Activated B cell treated with CpG ODN at 0.5 μM for 24 hours (primary cell): ENCODE measurements around the gene CUEDC1. TPM values are rescaled to one million over a fixed set of nuclear protein-coding genes. Genes with fewer than 3 reads are reported as not detected.
"Not testable (repeated sequence)": the region's sequence is repeated elsewhere in the genome, so short reads cannot be mapped to it uniquely, and the experiment has no call there.

Experiments
- ATAC-seq: fragments of 200-7000 bp; cut with Tn5 transposase; one replicate; pipeline ENCODE4 v1.10.0; 2021; ENCODE audit warnings: low read depth, mild to moderate bottlenecking, moderate library complexity
- CTCF ChIA-PET: fragments of 350-600 bp; sonication (Branson Sonifier 250); formaldehyde crosslinking; loops from one replicate; lab custom pipeline; 2021; ENCODE audit warnings: antibody characterized with exemption; lab: Charles Lee
- POLR2A ChIA-PET: fragments of 350-600 bp; sonication (Branson Sonifier 250); formaldehyde crosslinking; loops from one replicate; lab custom pipeline; 2021; ENCODE audit warnings: antibody characterized with exemption; lab: Charles Lee
- DNase-seq: peaks from one replicate; pipeline ENCODE4 v3.0.0; 2022
- H3K27ac Mint-ChIP-seq: one replicate; pipeline ENCODE4 v1.8.0; 2020; ENCODE audit warnings: mixed read lengths
- H3K27me3 Mint-ChIP-seq: one replicate; pipeline ENCODE4 v1.8.0; 2021; ENCODE audit warnings: mixed read lengths
- H3K36me3 Mint-ChIP-seq: one replicate; pipeline ENCODE4 v1.8.0; 2021; ENCODE audit warnings: low read depth, mixed read lengths
- H3K4me1 Mint-ChIP-seq: one replicate; pipeline ENCODE4 v1.8.0; 2021; ENCODE audit warnings: mixed read lengths
- H3K4me3 Mint-ChIP-seq: one replicate; pipeline ENCODE4 v1.8.0; 2020; ENCODE audit warnings: mild to moderate bottlenecking, mixed read lengths
- H3K9me3 Mint-ChIP-seq: one replicate; pipeline ENCODE4 v1.8.0; 2020; ENCODE audit warnings: mixed read lengths
- CTCF ChIP-seq: fragments of 200-600 bp; IDR thresholded peaks from one replicate; pipeline ENCODE4 v1.8.0; 2022; ENCODE audit warnings: antibody characterized with exemption, mild to moderate bottlenecking
- intact Hi-C: fragments of 100-400 bp; cut with micrococcal nuclease; formaldehyde crosslinking; loops from one replicate; pipeline ENCODE4 v1.15.1; 2024
- total RNA-seq: library from RNA; stranded (reverse); gene quantifications from 2 replicates; pipeline ENCODE4 v1.2.3, GENCODE V29; 2022

CUEDC1 gene
- total RNA-seq, 1 donor from 2014 or later: not detected

- CTCF ChIA-PET: interaction anchor here (1.3 kb wide), 1 partner anchor 31 kb away, joined by 4 read pairs; no protein-coding TSS in a partner anchor
- POLR2A ChIA-PET: interaction anchor here (1.0 kb wide), 1 partner anchor 17 kb away, joined by 3 read pairs; no protein-coding TSS in a partner anchor
- no peak overlapping the region for H3K27ac Mint-ChIP-seq
Measured at GRCh38 chr17:57923182-57923872, 31.9 kb downstream of the CUEDC1 start.

GRCh38 chr17:57922745-57923144 is 32.5 kb downstream of the CUEDC1 start:
- DNase-seq, H3K4me1 Mint-ChIP-seq, intact Hi-C loops, H3K9me3 Mint-ChIP-seq, H3K4me3 Mint-ChIP-seq, ATAC-seq, H3K27ac Mint-ChIP-seq, H3K36me3 Mint-ChIP-seq: not testable (repeated sequence)
- H3K27me3 Mint-ChIP-seq: peaks cover 46% of the 10 kb centered on the region
- ChIA-PET CTCF (interaction anchor here (1.3 kb wide), 1 partner anchor 30 kb away, joined by 4 read pairs; no protein-coding TSS in a partner anchor), POLR2A (interaction anchor here (1.0 kb wide), 1 partner anchor 18 kb away, joined by 3 read pairs; no protein-coding TSS in a partner anchor)

More at GRCh38 chr17:57923182-57923872, 31.9 kb downstream of the CUEDC1 start:
- TF ChIP-seq CTCF: no peak
- H3K9me3 Mint-ChIP-seq: no peaks in the 10 kb centered on the region
- peaks cover 46% of the 10 kb centered on the region for H3K27me3 Mint-ChIP-seq
- DNase-seq (no peak), ATAC-seq (no peak)
- H3K4me3 Mint-ChIP-seq: no peak overlapping the region
- H3K36me3 Mint-ChIP-seq: no peaks in the 10 kb centered on the region
- intact Hi-C loops: no loop called here
- H3K4me1 Mint-ChIP-seq: no peaks in the 10 kb centered on the region

- CTCF ChIA-PET: interaction anchor here (1.5 to 1.7 kb wide), 2 partner anchors 19 to 78 kb away, joined by 4 to 5 read pairs; no protein-coding TSS in a partner anchor
- intact Hi-C loops: no loop called here
- no peak for TF ChIP-seq CTCF
- Mint-ChIP-seq H3K4me1 (no peaks in the 10 kb centered on the region), H3K27me3 (peaks cover 39% of the 10 kb centered on the region), H3K27ac (no peak overlapping the region), H3K36me3 (no peaks in the 10 kb centered on the region), H3K4me3 (no peak overlapping the region), H3K9me3 (no peaks in the 10 kb centered on the region)
- POLR2A ChIA-PET: no interaction called here
- ATAC-seq (no peak), DNase-seq (no peak)
Measured at GRCh38 chr17:57920916-57921703, 34.1 kb downstream of the CUEDC1 start.

- peaks cover 32% of the 10 kb centered on the region for H3K27me3 Mint-ChIP-seq
Measured at GRCh38 chr17:57919918-57920317, 35.3 kb downstream of the CUEDC1 start.

More at GRCh38 chr17:57919918-57920317, 35.3 kb downstream of the CUEDC1 start:
- ChIA-PET POLR2A (no interaction called here), CTCF (interaction anchor here (1.5 to 1.7 kb wide), 2 partner anchors 20 to 79 kb away, joined by 4 to 5 read pairs; no protein-coding TSS in a partner anchor)
- no peaks in the 10 kb centered on the region for H3K9me3 Mint-ChIP-seq
- intact Hi-C loops: no loop called here
- H3K27ac Mint-ChIP-seq: no peak overlapping the region
- no peak for TF ChIP-seq CTCF
- no peaks in the 10 kb centered on the region for H3K36me3 Mint-ChIP-seq
- H3K4me1 Mint-ChIP-seq: no peaks in the 10 kb centered on the region
- ATAC-seq (no peak), DNase-seq (no peak)
- H3K4me3 Mint-ChIP-seq: no peak overlapping the region
